ENCODE measurements around the gene RIPOR2.

The RIPOR2 gene

GRCh38 chr6:24856901-24857670 is 78.7 kb downstream of the RIPOR2 start (continued):
- TF ChIP-seq CTCF (tag by site-specific recombination; IDR thresholded peaks at IDR 0.05) (no peak), ZNF544 (tag by site-specific recombination; IDR thresholded peaks at IDR 0.05) (no peak), ZNF26 (tag by site-specific recombination; IDR thresholded peaks at IDR 0.05) (no peak), ZNF639 (tag by site-specific recombination; IDR thresholded peaks at IDR 0.05) (no peak), ZNF214 (tag by site-specific recombination; IDR thresholded peaks at IDR 0.05; ENCODE audit: borderline replicate concordance) (no peak), WT1 (tag by site-specific recombination; IDR thresholded peaks at IDR 0.05) (no peak), MZF1 (tag by site-specific recombination; IDR thresholded peaks at IDR 0.05; ENCODE audit: borderline replicate concordance) (no peak), ZNF354C (tag by site-specific recombination; IDR thresholded peaks at IDR 0.05; ENCODE audit: borderline replicate concordance, low read depth) (no peak)

GRCh38 chr6:24856246-24856599 is 79.5 kb downstream of the RIPOR2 start:
- CTCF ChIA-PET: interaction anchor here (0.5 to 7.6 kb wide), 45 partner anchors 10 to 1186 kb away, joined by 3 to 172 read pairs (median 4); no protein-coding TSS in a partner anchor
- Histone ChIP-seq H3K36me3 (ENCODE audit: control insufficient read depth in 2 of 2, insufficient read depth in 1 of 2, low read length in 2 of 2) (no peaks in the 10 kb centered on the region), H3K9me3 (ENCODE audit: control insufficient read depth, insufficient read depth, low read depth, low read length) (no peaks in the 10 kb centered on the region), H3K4me3 (ENCODE audit: low read depth, low read length) (no peak overlapping the region), H3K27ac (ENCODE audit: extremely low read depth, low read depth, low read length) (no peak overlapping the region), H3K4me1 (ENCODE audit: control insufficient read depth, insufficient read depth, low read length) (no peaks in the 10 kb centered on the region)
- POLR2A ChIA-PET: interaction anchor here (1.6 kb wide), 1 partner anchor 136 kb away, joined by 3 read pairs; no protein-coding TSS in a partner anchor
- TF ChIP-seq ZNF18 (tag by site-specific recombination; IDR thresholded peaks at IDR 0.05) (no peak), ZNF561 (tag by site-specific recombination; IDR thresholded peaks at IDR 0.05; ENCODE audit: borderline replicate concordance) (0 out of 2 replicates have a peak, but pooled peaks have one; percentile 2)

- ChIA-PET POLR2A (interaction anchor here (1.6 kb wide), 1 partner anchor 136 kb away, joined by 3 read pairs; no protein-coding TSS in a partner anchor), CTCF (interaction anchor here (0.5 to 7.6 kb wide), 47 partner anchors 9 to 1187 kb away, joined by 3 to 172 read pairs (median 4); no protein-coding TSS in a partner anchor)
- Histone ChIP-seq H3K4me3 (ENCODE audit: low read depth, low read length) (no peak overlapping the region), H3K27ac (ENCODE audit: extremely low read depth, low read depth, low read length) (no peak overlapping the region), H3K4me1 (ENCODE audit: control insufficient read depth, insufficient read depth, low read length) (no peaks in the 10 kb centered on the region), H3K9me3 (ENCODE audit: control insufficient read depth, insufficient read depth, low read depth, low read length) (no peaks in the 10 kb centered on the region), H3K36me3 (ENCODE audit: control insufficient read depth in 2 of 2, insufficient read depth in 1 of 2, low read length in 2 of 2) (no peaks in the 10 kb centered on the region)
- TF ChIP-seq ZNF513 (tag by site-specific recombination; IDR thresholded peaks at IDR 0.05): no peak
- TF ChIP-seq ZNF660 (tag by site-specific recombination; IDR thresholded peaks at IDR 0.05): peak; percentile 67; the same call in 1 of the 2 replicates
- no peak for TF ChIP-seq OSR2 (tag by site-specific recombination; IDR thresholded peaks at IDR 0.05)
- TF ChIP-seq ZNF148 (tag by site-specific recombination; IDR thresholded peaks at IDR 0.05; ENCODE audit: borderline replicate concordance): no peak
- TF ChIP-seq ZNF24 (tag by site-specific recombination; IDR thresholded peaks at IDR 0.05): no peak
- TF ChIP-seq ZBTB8A (tag by site-specific recombination; IDR thresholded peaks at IDR 0.05): no peak
- TF ChIP-seq EGR2 (tag by site-specific recombination; IDR thresholded peaks at IDR 0.05; ENCODE audit: low read depth): no peak
- TF ChIP-seq ZBTB20 (tag by site-specific recombination; IDR thresholded peaks at IDR 0.05): no peak
Observed at GRCh38 chr6:24855395-24856245, 80.1 kb downstream of the RIPOR2 start.

Data from HEK293 (cell line).